Osteocyte (in vitro differentiated cells): ENCODE results near the gene CYTH4. TPM values are rescaled to one million over a fixed set of nuclear protein-coding genes. Genes with fewer than 3 reads are reported as not detected.

Source experiments
- DNase-seq: peaks from one replicate; pipeline ENCODE4 v3.0.0; 2021; ENCODE audit warnings: mixed read lengths; ENCODE audit not compliant: unreplicated experiment; ENCODE audit errors: extremely low spot score
- H3K27ac Mint-ChIP-seq: one replicate; pipeline ENCODE4 v1.8.0; 2021; ENCODE audit warnings: mild to moderate bottlenecking, mixed read lengths; ENCODE audit not compliant: unreplicated experiment
- H3K27me3 Mint-ChIP-seq: one replicate; pipeline ENCODE4 v1.8.0; 2021; ENCODE audit warnings: mixed read lengths; ENCODE audit not compliant: unreplicated experiment
- H3K36me3 Mint-ChIP-seq: one replicate; pipeline ENCODE4 v1.8.0; 2021; ENCODE audit warnings: mixed read lengths; ENCODE audit not compliant: unreplicated experiment
- H3K4me1 Mint-ChIP-seq: one replicate; pipeline ENCODE4 v1.8.0; 2021; ENCODE audit warnings: mixed read lengths; ENCODE audit not compliant: unreplicated experiment
- H3K4me3 Mint-ChIP-seq: one replicate; pipeline ENCODE4 v1.8.0; 2021; ENCODE audit warnings: mild to moderate bottlenecking, moderate library complexity, mixed read lengths; ENCODE audit not compliant: unreplicated experiment
- H3K9me3 Mint-ChIP-seq: one replicate; pipeline ENCODE4 v1.8.0; 2021; ENCODE audit warnings: mixed read lengths; ENCODE audit not compliant: unreplicated experiment
- total RNA-seq: library from RNA; stranded (reverse); gene quantifications from 2 replicates; pipeline ENCODE4 v1.2.1, GENCODE V29; 2021
- TF ChIP-seq, protein P1 (sequence below): fragments of 200-600 bp; sonication (generic); IDR thresholded peaks from 2 replicates; pipeline ENCODE4 v1.5.0; 2021; ENCODE audit warnings: antibody characterized with exemption, mild to moderate bottlenecking, moderate library complexity

CYTH4 gene
- total RNA-seq, 1 donor from 2014 or later: not detected

DNA sequence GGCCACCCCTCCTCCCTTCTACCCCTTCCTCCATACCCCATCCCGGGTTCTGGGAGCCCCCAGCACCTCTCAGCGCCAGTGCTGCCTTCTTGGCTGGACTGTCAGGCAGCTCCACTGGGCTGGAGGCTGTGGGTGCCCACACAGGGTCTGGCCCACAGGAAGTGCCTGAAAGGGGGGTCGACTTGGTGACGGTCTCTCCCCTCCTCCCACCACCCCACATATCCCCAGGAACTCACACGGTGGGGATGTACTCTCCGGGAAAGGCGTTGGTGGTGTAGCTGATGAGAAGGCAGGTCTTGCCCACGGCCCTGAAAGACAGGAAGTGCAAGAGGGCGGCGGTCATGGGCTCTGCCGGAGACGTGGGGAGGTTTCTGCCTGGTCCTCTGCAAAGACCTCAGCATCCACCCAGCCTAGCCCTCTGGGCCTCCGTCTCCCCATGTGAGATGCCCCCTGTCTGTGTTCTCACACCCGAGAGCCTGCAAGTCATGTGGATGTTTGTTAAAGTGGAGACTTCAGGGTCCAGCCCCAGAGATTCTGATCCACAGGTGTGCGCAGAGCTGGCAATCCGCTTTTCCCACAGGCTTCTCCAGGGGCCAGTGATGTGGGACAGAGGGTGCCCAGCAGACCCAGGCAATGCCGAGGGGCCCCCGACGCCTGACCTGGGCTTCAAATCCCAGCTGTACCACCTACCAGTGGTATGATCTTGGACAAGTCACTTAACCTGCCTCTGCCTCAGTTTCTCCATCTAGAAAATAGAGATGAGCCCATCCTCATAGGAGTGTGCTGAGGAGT, 40.8 kb upstream of the CYTH4 start:
- H3K9me3 Mint-ChIP-seq: no peaks in the 10 kb centered on the region
- no peaks in the 10 kb centered on the region for H3K36me3 Mint-ChIP-seq
- H3K4me1 Mint-ChIP-seq: peaks cover 8% of the 10 kb centered on the region
- H3K27me3 Mint-ChIP-seq: peaks cover 5% of the 10 kb centered on the region
- DNase-seq: no peak
- H3K4me3 Mint-ChIP-seq: no peak overlapping the region
- TF ChIP-seq, protein P1, sequence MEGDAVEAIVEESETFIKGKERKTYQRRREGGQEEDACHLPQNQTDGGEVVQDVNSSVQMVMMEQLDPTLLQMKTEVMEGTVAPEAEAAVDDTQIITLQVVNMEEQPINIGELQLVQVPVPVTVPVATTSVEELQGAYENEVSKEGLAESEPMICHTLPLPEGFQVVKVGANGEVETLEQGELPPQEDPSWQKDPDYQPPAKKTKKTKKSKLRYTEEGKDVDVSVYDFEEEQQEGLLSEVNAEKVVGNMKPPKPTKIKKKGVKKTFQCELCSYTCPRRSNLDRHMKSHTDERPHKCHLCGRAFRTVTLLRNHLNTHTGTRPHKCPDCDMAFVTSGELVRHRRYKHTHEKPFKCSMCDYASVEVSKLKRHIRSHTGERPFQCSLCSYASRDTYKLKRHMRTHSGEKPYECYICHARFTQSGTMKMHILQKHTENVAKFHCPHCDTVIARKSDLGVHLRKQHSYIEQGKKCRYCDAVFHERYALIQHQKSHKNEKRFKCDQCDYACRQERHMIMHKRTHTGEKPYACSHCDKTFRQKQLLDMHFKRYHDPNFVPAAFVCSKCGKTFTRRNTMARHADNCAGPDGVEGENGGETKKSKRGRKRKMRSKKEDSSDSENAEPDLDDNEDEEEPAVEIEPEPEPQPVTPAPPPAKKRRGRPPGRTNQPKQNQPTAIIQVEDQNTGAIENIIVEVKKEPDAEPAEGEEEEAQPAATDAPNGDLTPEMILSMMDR: no peak
- no peak overlapping the region for H3K27ac Mint-ChIP-seq

DNA sequence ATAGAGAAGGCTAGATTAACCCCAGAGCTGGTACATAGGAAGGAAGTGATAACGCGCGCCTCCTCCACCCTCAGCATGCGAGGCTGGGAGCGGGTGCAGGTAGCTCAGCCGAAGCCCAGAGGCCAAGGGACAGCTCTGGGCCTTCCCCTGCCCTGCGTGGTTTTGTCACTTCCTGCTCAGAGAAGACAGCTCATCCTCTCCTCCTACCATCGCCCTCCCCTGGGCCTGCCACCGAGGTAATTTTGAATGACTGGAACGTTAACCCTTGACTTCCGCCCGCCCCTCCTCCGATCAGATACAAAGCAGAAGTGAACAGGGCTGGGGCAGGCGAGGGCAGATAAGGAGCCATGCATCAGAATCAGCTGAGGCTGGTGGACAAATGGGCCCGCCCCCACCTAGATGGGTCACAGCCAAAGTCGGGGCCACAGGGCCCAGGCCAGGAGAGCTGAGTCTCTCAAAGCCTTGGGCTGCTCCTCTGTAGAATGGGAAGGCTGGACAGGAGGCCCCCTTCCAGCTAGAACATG, 39.9 kb upstream of the CYTH4 start:
- Mint-ChIP-seq H3K27me3 (peaks cover 7% of the 10 kb centered on the region), H3K4me3 (no peak overlapping the region), H3K9me3 (no peaks in the 10 kb centered on the region), H3K36me3 (no peaks in the 10 kb centered on the region), H3K27ac (no peak overlapping the region), H3K4me1 (peaks cover 6% of the 10 kb centered on the region)
- no peak for DNase-seq
- TF ChIP-seq, protein P1: no peak

DNA sequence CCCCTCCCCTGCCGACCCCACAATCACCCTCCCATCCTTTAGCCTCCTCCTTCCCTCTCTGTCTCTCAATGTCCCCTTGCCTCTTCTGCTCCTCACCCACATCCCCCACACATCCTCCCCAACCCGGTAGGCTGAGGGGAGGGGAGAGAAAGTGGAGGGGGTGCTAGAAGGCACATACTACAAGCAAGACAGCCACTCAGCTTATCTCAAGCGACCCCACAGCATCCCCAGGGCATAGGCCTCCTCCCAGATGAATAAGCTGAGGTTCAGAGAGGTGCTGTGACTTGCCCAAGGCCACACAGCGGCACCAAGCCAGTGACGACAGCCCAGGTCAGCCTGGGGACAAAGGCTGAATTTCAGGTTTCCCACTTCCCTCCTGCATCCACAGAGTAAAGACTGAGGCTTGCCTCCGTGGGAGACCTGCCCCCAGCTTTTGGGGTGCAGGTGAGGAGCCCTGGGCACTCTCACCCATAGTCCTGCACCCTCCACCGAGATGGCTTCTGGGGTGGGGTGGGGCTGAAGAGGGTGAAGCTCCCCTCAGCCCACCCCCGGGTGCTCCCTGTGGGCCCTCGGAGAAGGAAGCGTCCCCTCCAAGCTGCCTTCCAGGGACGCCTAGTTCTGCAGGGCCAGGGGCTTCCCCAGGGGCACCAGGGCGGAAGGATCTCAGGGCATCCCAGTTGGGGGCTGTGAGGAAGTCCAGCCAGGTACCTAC, 38.8 kb upstream of the CYTH4 start:
- no peak for DNase-seq
- H3K4me1 Mint-ChIP-seq: peaks cover 6% of the 10 kb centered on the region
- no peaks in the 10 kb centered on the region for H3K9me3 Mint-ChIP-seq
- H3K27me3 Mint-ChIP-seq: peaks cover 2% of the 10 kb centered on the region
- H3K36me3 Mint-ChIP-seq: no peaks in the 10 kb centered on the region
- TF ChIP-seq, protein P1: no peak
- H3K27ac Mint-ChIP-seq: no peak overlapping the region
- H3K4me3 Mint-ChIP-seq: no peak overlapping the region

DNA sequence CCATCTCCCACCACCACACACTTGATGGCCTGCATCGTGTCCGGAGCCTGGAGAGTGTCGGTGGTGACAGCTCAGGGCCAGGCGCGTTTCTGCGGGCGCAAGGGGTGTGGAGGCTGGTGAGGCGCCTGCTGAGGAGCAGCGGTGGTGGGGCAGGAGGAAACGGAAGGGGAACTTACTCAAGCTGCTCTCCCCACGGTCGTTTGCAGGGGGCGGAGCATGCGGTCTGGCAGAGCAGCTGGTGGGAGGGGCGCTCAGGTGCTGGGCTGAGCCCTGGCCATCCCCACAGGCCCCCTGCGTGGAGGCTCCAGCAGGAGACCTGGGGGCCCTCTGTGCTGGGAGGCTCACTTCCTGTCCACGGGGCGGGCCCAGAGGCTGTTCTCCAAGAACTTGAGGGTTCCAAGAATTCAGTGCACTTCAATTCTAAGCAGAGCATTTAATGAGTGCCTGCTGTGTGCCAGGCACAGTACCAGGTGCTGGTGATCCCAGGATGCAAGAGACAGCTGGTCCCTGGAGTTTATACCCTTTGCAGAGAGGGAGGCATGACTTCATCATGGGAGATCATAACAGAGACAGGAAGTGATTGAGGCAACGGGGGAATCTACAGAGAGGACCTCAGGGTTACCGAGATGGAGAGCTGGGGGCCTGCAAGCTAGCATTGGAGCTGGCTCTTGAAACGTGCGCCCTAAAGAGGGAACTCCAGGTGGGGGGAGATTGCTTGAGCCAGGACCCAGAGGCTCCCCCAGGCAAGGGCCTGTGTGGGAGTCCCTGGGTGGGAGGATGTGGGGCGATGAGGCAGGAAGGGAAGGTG, 38.0 kb upstream of the CYTH4 start, which contains the start of gene RAC2:
Gene RAC2 (minus strand): TSS at position 156 of the 808 bp plus-strand sequence. CDS start 121 bp downstream, at position 35.
- Mint-ChIP-seq H3K27me3 (peaks cover 2% of the 10 kb centered on the region), H3K36me3 (no peaks in the 10 kb centered on the region), H3K27ac (no peak within 1 kb of the TSS), H3K4me1 (peaks cover 6% of the 10 kb centered on the region), H3K4me3 (no peak within 1 kb of the TSS), H3K9me3 (no peaks in the 10 kb centered on the region)
- TF ChIP-seq, protein P1: no peak
- DNase-seq: no peak
